Aorta (tissue), 5 donors: Measurements from ENCODE around the gene MSANTD4. TPM values are rescaled to one million over a fixed set of nuclear protein-coding genes. Genes with fewer than 3 reads are reported as not detected.
A peak's percentile ranks its signal among the peaks of the same experiment; 100 is the strongest.

Experiments used
- ATAC-seq: fragments of 200-7000 bp; cut with Tn5 transposase; one replicate; pipeline ENCODE4 v1.9.1; 2022; ENCODE audit warnings: moderate library complexity; ENCODE audit not compliant: low FRiP score
- DNase-seq, 2 donors: peaks; one replicate each; pipeline ENCODE4 v3.0.0-alpha.2; 2020
- H3K27ac ChIP-seq, 2 donors: one replicate each; pipeline ENCODE4 v1.5.1; 2013; ENCODE audit warnings: low read length in 2 of 2, mild to moderate bottlenecking in 2 of 2, moderate library complexity in 2 of 2, control low read depth in 1 of 2, inconsistent platforms in 1 of 2, low read depth in 1 of 2
- H3K27me3 ChIP-seq, 2 donors: one replicate each; pipeline ENCODE4 v1.6.1; 2013; ENCODE audit warnings: control low read depth in 1 of 2, low read length in 1 of 2, mild to moderate bottlenecking in 1 of 2, moderate library complexity in 1 of 2; ENCODE audit not compliant: insufficient read depth in 2 of 2, control insufficient read depth in 1 of 2
- H3K36me3 ChIP-seq, 2 donors: one replicate each; pipeline ENCODE4 v1.6.1; 2013; ENCODE audit warnings: control low read depth in 1 of 2, low read length in 1 of 2, mild to moderate bottlenecking in 1 of 2; ENCODE audit not compliant: insufficient read depth in 2 of 2, control insufficient read depth in 1 of 2
- H3K4me1 ChIP-seq, 2 donors: one replicate each; pipeline ENCODE4 v1.6.1; 2013; ENCODE audit warnings: low read length in 2 of 2, control low read depth in 1 of 2, mild to moderate bottlenecking in 1 of 2, moderate library complexity in 1 of 2; ENCODE audit not compliant: insufficient read depth in 2 of 2, control insufficient read depth in 1 of 2
- H3K4me3 ChIP-seq, 2 donors: one replicate each; pipeline ENCODE4 v1.5.1; 2013; ENCODE audit warnings: low read length in 2 of 2, control low read depth in 1 of 2, mild to moderate bottlenecking in 1 of 2
- H3K9me3 ChIP-seq: one replicate; pipeline ENCODE4 v1.6.1; 2013; ENCODE audit warnings: mild to moderate bottlenecking, low read length; ENCODE audit not compliant: control insufficient read depth
- WGBS, 2 donors: extraction: QIAGEN DNeasy Blood & Tissue Kit; methylation state at CpG; one replicate each; pipeline ENCODE4 v1.1.7; 2013; 5-methylcytosine and 5-hydroxymethylcytosine counted together
- intact Hi-C, 2 donors: fragments of 100-400 bp; cut with DNase I; formaldehyde crosslinking; loops; one replicate each; pipeline versions ENCODE4 v1.14.2 to v1.15.0; 2022
- polyA plus RNA-seq, 2 donors: library from polyadenylated mRNA; stranded (reverse); fragments of 200-250 nt; gene quantifications; one replicate each; pipeline ENCODE4 v1.2.3, GENCODE V29; 2013
- total RNA-seq, 2 donors: library from RNA; stranded (reverse); fragmentation: NEBNext Ultra II Directional; extraction: Animal tissue kit (Norgen Biotek cat#: 25700); gene quantifications; one replicate each; pipeline ENCODE4 v1.2.1, GENCODE V29; 2021
- donor health status: healthy with polysubstance abuse.
- donor health status: Bipolar disorder and iron deficiency.
- donor health status: DM: no; HTN: no; CAD: no.
- donor health status: DM: no; HTN: no; CAD: no.
- donor health status: DM: yes; HTN: yes; CAD: no.

MSANTD4 gene
- total and polyA plus RNA-seq, 4 donors: 9.1 to 21.6 (median 14.0) TPM

DNA sequence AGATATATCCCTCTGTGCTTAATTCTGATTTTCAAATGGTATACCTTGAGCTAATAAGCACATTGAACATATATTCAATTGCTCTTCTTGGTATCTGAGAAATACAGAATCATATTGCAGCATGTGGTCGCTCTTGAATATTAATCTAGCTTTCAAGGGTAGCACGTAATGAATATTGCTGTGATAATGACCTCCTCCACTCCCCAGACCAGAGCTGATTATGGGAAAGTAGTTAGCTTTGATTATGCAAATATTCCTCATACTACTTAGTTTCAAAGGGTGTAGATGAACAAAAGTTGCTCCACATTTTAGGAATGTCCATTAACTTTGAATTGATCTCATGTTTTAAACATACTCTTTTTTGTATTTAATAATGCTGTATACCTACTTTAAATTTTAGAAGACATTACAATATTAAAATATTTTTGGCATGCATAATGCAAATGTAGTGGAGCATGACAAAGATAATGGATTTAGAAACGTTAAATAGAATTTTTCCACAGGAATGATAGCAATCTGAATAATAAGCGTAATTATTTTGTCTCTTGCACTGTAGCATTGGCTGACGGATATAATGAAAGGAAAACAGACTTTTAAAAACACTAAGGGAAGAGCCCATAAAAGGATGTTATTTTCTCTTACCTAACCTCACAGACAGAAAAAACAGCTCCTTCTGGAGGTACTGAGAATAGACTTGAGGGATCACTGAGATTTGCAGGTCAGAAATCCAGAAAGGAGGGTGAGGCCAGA, 27.9 kb upstream of the MSANTD4 start:
- H3K27ac ChIP-seq: no peak overlapping the region
- no peak for DNase-seq
- no peak overlapping the region for H3K4me3 ChIP-seq
- 59 to 61% methylated on average over 5 of the region's 5 CpGs for WGBS, 2 donors
- ATAC-seq: no peak
- H3K36me3 ChIP-seq: no peaks in the 10 kb centered on the region
- intact Hi-C loops: no loop called here
- no peaks in the 10 kb centered on the region for H3K27me3 ChIP-seq
- H3K4me1 ChIP-seq: no peaks in the 10 kb centered on the region
- no peaks in the 10 kb centered on the region for H3K9me3 ChIP-seq

- intact Hi-C loops: no loop called here
- no peaks in the 10 kb centered on the region for H3K36me3 ChIP-seq
- H3K9me3 ChIP-seq: no peaks in the 10 kb centered on the region
- no peak overlapping the region for H3K27ac ChIP-seq
- ATAC-seq (no peak), DNase-seq (no peak)
- H3K27me3 ChIP-seq: no peaks in the 10 kb centered on the region
- no peaks in the 10 kb centered on the region for H3K4me1 ChIP-seq
- no peak overlapping the region for H3K4me3 ChIP-seq
Observed at GRCh38 chr11:106047631-106048030, 25.6 kb upstream of the MSANTD4 start.

GRCh38 chr11:106043540-106043939, 21.5 kb upstream of the MSANTD4 start:
- DNase-seq: no peak
- no peak for ATAC-seq
- intact Hi-C loops: no loop called here

DNA sequence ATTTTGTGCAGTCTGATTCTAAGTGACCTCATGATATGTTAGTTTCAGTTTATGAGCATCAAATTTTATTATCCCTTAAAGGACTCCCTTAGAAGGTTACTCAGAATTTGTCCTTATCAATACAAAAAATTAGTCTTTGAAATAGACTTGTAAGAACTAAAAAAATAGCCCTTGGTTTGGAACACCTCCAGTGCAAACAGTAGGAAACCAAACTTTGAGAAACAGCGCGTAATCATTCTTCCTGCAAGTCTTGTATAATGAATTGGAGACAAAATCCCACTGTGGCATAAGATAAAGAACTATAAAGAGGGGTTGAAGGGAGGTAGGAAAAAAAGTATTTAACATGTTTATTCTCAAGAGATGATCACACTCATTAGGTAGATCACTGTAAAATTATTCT, 10.8 kb upstream of the MSANTD4 start:
- ATAC-seq (no peak), DNase-seq (no peak)
- H3K4me1 ChIP-seq: no peaks in the 10 kb centered on the region
- intact Hi-C loops: no loop called here
- H3K4me3 ChIP-seq: no peak overlapping the region
- H3K27me3 ChIP-seq: no peaks in the 10 kb centered on the region
- H3K9me3 ChIP-seq: no peaks in the 10 kb centered on the region
- no peaks in the 10 kb centered on the region for H3K36me3 ChIP-seq
- no peak overlapping the region for H3K27ac ChIP-seq
- 43 to 45% methylated on average over 2 of the region's 2 CpGs for WGBS, 2 donors

More at GRCh38 chr11:106043540-106043939, 21.5 kb upstream of the MSANTD4 start:
- Histone ChIP-seq H3K4me1 (no peaks in the 10 kb centered on the region), H3K9me3 (no peaks in the 10 kb centered on the region), H3K36me3 (no peaks in the 10 kb centered on the region), H3K27ac (no peak overlapping the region), H3K4me3 (no peak overlapping the region), H3K27me3 (no peaks in the 10 kb centered on the region)

DNA sequence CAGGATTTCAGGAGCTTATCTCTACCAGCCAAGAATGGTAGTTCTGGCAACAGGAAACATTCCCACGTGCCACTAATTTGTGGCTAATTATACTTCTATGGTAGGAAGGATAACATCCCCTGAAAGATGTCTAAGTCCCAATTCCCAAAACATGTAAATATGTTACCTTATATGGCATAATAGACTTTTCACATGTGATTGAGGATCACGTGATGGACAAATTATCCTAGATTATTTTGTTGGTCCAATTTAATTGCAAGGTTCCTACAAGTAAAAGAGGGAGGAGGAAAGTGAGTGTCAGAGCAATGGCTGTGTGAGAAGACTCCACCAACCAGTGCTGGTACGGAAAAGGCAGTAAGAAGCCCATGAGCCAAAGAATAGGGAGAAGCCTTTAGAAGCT, 9.9 kb upstream of the MSANTD4 start:
- ATAC-seq (no peak), DNase-seq (no peak)
- H3K4me1 ChIP-seq: no peaks in the 10 kb centered on the region
- H3K9me3 ChIP-seq: no peaks in the 10 kb centered on the region
- no peaks in the 10 kb centered on the region for H3K27me3 ChIP-seq
- intact Hi-C loops: no loop called here
- H3K36me3 ChIP-seq: no peaks in the 10 kb centered on the region
- H3K27ac ChIP-seq: no peak overlapping the region
- no peak overlapping the region for H3K4me3 ChIP-seq
- 72 to 79% methylated on average over 3 of the region's 3 CpGs for WGBS, 2 donors

GRCh38 chr11:106031202-106031810, 9.3 kb upstream of the MSANTD4 start:
- no peak for ATAC-seq
- Histone ChIP-seq H3K9me3 (no peaks in the 10 kb centered on the region), H3K27me3 (no peaks in the 10 kb centered on the region), H3K4me1 (no peaks in the 10 kb centered on the region), H3K4me3 (no peak overlapping the region), H3K27ac (no peak overlapping the region), H3K36me3 (no peaks in the 10 kb centered on the region)
- no peak for DNase-seq
- 70 to 73% methylated on average over 2 of the region's 2 CpGs for WGBS, 2 donors
- intact Hi-C loops: no loop called here

DNA sequence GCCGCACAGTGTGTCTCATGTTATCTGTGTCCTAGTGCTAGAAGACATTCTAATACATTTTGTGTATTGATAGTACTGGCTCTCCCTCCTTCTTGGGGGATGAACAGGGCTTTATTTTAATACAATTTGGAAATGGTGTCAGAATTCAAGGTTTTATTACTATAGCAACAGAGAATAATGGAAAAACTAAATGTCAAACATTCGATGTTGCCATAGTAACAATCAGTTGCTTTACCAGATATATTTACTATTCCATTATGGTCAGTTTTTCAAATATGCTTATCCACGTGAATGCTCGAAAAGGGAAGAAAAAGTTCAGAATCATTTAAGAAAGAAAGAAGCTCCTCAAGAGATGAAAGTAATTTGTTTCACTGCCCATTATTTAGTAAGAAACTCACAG, 8.6 kb upstream of the MSANTD4 start:
- intact Hi-C loops: no loop called here
- whole genome bisulfite sequencing, 2 donors: 50 to 55% methylated on average over 4 of the region's 4 CpGs
- DNase-seq: no peak
- no peaks in the 10 kb centered on the region for H3K4me1 ChIP-seq
- H3K4me3 ChIP-seq: no peak overlapping the region
- no peaks in the 10 kb centered on the region for H3K27me3 ChIP-seq
- no peak for ATAC-seq
- H3K36me3 ChIP-seq: no peaks in the 10 kb centered on the region
- no peaks in the 10 kb centered on the region for H3K9me3 ChIP-seq
- H3K27ac ChIP-seq: no peak overlapping the region

- H3K4me3 ChIP-seq: peak overlapping the region; percentile 47 to 83
- H3K4me1 ChIP-seq: peaks cover 0 to 3% of the 10 kb centered on the region in 2 donors
- intact Hi-C loops: loop anchor here (1.0 to 5.0 kb wide), 2 partner anchors 54 kb away; partner anchors contain the start of genes AASDHPPT (in 2 of the 2) and KBTBD3 (in 2 of the 2)
- no peaks in the 10 kb centered on the region for H3K9me3 ChIP-seq
- H3K36me3 ChIP-seq: no peaks in the 10 kb centered on the region
- no peak overlapping the region for H3K27ac ChIP-seq
- no peak for DNase-seq
- H3K27me3 ChIP-seq: no peaks in the 10 kb centered on the region
- no peak for ATAC-seq
- WGBS, 2 donors: 82 to 91% methylated on average over 7 of the region's 7 CpGs
Observed at GRCh38 chr11:106022795-106023275, 795 bp upstream of the MSANTD4 start.
